Stimulated activated naive CD4-positive, alpha-beta T cell (primary cell): ENCODE data around the gene FGFRL1.
A peak's percentile ranks its signal among the peaks of the same experiment; 100 is the strongest.
"Not testable (repeated sequence)": the region's sequence is repeated elsewhere in the genome, so short reads cannot be mapped to it uniquely, and the experiment has no call there.

Source experiments
- DNase-seq, 6 experiments: peaks; one replicate each; lab custom pipeline; 2025; lab: John Stamatoyannopoulos, UW

Gene FGFRL1

GRCh38 chr4:973431-974397 is 37.7 kb upstream of the FGFRL1 start, which contains the start of gene DGKQ:
Gene DGKQ (minus strand): TSS chr4:973569. CDS start chr4:973482, 87 bp downstream.
- peak; percentile 72 to 92 (median 89) for DNase-seq

DNA sequence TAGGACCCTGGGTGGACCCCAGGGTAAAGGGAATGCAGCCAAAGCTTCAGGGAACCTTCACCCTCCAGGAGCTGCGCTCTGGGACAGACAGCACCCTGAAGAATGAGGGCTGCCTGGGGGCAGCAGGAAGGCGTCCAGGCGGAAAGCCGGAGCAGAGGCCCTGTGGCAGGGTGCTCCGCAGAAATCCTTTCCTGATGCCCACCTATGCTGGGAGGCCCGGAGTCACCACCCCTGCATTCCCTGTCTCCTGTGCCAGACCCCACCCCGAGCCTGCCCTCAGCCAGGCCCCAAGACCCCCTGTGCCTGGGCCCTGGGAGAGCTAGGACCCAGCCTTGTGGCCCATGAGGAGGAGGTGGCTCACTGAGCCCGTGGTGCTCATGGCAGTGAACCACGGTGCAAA is 36.8 kb upstream of the FGFRL1 start:
- DNase-seq = no peak

GRCh38 chr4:976016-976415 is 35.4 kb upstream of the FGFRL1 start:
- not testable (repeated sequence) for DNase-seq

DNA sequence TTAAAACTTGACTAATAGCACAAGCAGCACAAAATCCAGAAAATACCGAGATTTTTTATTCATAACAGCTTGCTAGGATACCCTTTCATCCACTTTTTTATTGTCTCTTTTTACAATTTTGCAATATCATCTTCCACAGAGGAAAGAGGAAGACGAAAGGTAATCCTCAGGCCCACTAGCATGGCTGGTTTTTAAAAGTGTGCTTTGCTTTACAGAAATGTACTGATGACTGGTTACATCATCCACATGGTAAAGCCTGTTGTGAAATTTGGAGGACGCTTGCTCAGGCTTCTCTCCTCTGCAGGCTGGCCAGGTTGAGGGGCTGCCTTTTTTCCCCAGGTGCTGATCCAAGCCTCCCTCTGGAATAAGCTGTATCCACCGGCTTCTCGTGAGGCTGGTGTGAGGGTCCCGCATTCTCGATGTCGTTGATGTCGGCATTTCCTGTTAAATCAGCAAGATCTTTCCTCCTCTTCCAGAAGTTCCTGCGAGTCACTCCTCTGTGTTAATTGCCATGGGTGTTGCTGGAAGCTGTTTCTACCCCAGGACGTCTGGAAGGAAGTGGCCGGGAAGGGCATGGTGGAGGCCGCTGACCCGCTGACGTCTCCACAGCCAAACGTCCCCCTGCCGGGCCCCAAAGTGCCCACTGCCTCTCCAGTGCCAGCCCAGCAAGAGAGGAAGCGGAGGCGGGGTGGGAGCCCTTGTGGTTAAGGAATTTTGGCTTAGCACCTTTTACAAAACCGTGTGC is 32.3 kb upstream of the FGFRL1 start:
- no peak for DNase-seq

- no peak for DNase-seq
Measured at GRCh38 chr4:982291-982690, 29.1 kb upstream of the FGFRL1 start.

GRCh38 chr4:982814-983213 is 28.6 kb upstream of the FGFRL1 start:
- no peak for DNase-seq

GRCh38 chr4:984336-985054 is 26.9 kb upstream of the FGFRL1 start:
- no peak for DNase-seq

DNA sequence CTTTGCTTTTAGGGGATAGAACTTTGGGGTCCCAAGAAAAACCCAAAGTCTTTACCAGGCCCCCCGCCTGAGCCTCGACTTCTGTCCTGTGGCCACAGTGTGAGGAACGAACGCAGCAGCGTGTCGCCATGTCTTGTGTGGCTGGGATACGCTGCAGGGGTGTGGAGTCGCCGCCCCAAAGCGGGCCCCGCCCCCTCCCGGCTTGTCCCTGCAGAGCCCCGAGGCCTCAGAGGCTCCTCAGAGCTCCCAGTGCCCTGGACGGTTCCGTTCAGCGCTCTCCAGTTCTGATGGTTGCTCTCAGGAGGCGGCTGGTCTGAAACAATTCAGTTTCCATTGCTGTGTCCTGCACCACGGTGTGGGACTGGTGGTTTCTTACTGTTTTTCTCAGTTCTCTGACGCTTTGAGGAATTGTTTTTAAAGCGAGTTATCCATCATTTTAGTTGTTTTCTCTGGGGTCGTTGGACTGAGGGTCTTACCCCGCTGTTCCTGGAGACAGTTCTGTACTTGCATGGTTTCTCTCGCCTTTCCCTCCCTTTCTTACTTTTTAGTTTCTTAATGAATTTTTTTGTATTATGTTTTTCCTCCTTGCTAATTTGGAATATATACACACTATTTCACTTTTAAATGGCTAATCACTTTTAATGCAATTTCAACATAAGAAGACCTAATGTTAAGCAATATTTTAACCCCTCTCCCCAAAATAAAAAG is 26.1 kb upstream of the FGFRL1 start:
- DNase-seq = peak; percentile 34 to 74 (median 55)

- peak in 1 of 6 experiments; percentile 46 for DNase-seq
Measured at GRCh38 chr4:986428-986878, 25.0 kb upstream of the FGFRL1 start.

DNA sequence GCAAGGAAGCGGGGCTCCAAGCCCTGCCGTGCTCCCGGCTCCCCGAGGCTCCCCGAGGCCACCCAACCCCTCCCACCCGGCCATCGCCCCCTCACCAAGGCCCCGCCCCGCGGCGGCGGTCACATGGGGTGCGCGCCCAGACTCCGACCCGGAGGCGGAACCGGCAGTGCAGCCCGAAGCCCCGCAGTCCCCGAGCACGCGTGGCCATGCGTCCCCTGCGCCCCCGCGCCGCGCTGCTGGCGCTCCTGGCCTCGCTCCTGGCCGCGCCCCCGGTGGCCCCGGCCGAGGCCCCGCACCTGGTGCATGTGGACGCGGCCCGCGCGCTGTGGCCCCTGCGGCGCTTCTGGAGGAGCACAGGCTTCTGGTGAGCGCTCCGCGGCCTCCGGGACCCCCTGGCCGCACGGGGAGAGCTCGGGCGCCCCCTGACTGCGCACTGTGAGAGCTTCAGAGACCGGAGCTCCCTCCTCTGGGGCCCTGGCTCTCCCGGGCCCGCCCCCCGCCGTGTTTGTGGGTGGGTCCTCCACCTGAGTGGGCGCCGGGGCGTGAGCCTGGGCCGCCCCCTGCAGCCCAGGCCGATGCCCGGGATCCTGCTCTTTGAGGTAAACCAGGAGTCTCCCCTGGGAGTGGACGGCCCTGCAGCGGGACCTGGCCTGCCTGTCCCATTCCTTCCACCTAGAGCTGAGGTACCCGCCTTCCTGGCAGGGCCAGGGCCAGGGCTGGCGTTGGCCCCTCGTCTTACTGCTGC is 24.4 kb upstream of the FGFRL1 start, which contains the start of gene IDUA:
TSS of gene IDUA (plus strand) at position 166 of the 745 bp plus-strand sequence. CDS start at position 207, 41 bp downstream.
- peak; percentile 73 to 85 (median 82) for DNase-seq

- DNase-seq = no peak
Measured at GRCh38 chr4:987624-988513, 23.6 kb upstream of the FGFRL1 start.

- DNase-seq = no peak
Measured at GRCh38 chr4:988726-989721, 22.4 kb upstream of the FGFRL1 start.

DNA sequence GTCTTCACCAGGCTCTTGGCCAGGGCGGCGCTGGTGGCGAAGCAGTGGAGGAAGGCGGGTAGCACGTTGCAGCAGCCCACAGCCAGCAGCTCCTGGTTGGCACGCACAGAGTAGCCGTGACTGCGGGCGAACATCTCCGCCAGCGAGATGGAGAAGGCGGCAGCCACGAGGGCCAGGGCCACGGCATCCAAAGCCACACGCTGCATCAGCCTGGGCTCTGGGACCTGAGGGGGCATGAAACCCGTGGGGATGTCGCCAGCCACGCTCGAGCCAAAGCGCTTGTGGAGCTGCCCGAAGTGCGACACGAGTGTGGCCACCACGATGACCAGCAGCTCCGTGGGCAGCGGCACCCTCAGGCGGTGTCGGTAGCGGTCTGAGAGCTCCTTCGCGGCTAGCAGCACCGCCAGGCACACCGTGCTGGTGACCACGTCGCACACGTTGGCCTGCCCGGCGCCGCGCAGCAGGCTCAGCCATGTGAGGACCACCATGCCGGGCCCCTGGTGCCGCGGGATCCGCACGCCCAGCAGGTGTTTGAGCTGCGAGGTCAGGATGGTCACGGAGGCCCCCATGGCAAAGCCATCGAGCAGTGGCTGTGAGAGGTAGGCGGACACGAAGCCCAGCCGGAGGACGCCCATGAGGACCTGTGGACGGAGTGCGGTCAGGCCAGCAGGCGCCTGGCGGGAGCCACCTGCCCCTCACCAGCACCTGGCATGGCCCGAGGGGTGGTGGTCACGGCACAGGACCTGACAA is 21.5 kb upstream of the FGFRL1 start:
- no peak for DNase-seq

DNA sequence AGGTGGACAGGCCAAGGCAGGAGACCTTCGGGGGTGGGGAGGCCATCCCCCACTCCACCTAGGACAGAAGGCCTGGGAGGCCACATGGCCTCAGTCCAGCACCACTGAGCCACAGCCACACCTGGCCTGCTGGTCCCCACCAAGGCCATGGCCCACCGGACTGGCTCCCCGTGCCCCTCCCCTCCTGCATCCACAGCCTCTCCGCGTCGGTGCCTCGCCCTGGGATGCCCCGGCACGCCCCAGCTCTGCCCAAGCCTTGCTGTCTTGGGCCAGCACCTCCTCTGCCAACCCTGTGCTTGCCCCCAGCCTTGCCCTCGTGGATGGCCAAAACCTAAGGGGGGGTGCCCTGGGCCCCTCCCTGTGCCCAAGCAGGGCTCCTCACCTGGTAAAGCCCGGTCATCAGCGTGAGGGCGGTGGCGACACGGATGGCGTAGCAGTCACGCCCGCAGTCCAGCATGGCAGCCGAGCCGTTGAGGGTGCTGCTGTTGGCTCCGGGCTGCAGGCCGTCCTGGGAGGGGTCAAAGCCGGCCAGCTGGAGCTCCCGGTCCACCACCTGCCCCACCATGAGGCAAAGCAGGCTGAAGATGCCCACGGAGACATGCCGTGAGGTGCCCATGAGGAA is 20.6 kb upstream of the FGFRL1 start:
- DNase-seq = no peak

DNA sequence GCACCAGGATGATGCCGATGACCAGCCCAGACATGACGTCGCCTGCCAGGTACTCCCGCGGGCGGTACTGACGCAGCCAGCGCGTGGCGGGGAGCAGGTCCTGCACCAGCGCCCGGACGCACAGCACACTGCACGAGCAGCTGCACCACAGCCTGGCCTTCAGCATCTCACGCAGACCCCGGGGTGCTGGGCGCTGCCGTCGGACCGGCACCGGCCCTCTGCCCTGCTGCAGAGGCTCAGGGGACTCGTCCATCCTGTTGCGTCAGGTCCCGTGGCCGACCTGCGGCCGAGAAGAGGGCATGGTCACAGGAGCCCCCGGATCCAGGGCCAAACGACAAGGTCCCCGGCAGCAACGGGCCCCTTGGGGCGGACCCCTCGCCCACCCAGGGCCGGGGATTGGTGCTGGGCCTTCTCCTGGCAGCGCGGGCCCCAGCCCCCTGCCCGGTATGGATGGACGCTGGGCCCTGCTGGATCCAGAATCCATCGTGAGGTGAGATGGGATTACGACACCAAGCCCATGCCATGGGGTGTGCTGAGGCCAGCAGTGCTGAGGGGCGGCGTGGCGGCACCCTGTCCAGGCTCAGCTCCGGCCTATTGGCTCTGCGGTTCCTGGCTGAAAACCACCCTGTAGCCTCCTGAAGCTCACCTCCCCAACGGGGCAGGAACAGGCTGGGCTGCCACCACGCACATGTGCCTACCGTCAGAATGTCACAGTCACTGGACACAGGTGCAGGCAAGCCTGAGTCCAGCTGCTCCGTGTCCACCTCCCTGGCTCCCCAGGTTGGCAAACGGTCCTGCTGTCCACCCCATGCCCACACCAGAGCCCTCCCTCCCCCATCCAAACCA is 19.8 kb upstream of the FGFRL1 start:
- no peak for DNase-seq
